ENCODE measurements around the gene CTBS.

CTBS gene

GRCh38 chr1:84506002-84506728 is 68.1 kb downstream of the CTBS start, which contains the start of the genes GNG5 and SPATA1:
TSS of gene GNG5 (minus strand) at chr1:84506581. CDS start at chr1:84506091, 490 bp downstream.
TSS of gene SPATA1 (plus strand) at chr1:84506386. CDS start at chr1:84516360, 9,974 bp downstream.
- peaks cover 52% of the 10 kb centered on the region for H3K4me1 Mint-ChIP-seq (ENCODE audit: low read depth)
- H3K27me3 Mint-ChIP-seq = no peaks in the 10 kb centered on the region
- peaks cover 4% of the 10 kb centered on the region for H3K9me3 Mint-ChIP-seq
- peaks cover 31% of the 10 kb centered on the region for H3K36me3 Mint-ChIP-seq (ENCODE audit: low read depth)
- peak within 1 kb of the TSS; percentile 93 for H3K4me3 Mint-ChIP-seq
- peak within 1 kb of the TSS; percentile 97 for H3K27ac Mint-ChIP-seq

- Mint-ChIP-seq H3K27ac (peak overlapping the region; percentile 97), H3K4me1 (ENCODE audit: low read depth) (peaks cover 58% of the 10 kb centered on the region), H3K27me3 (no peaks in the 10 kb centered on the region), H3K9me3 (peaks cover 4% of the 10 kb centered on the region), H3K36me3 (ENCODE audit: low read depth) (peaks cover 38% of the 10 kb centered on the region), H3K4me3 (peak overlapping the region; percentile 93)
These were observed 68.7 kb downstream of the CTBS start for GRCh38 chr1:84505493-84506001.

GRCh38 chr1:84504580-84505492 is 69.4 kb downstream of the CTBS start:
- H3K4me1 Mint-ChIP-seq (ENCODE audit: low read depth) = peaks cover 62% of the 10 kb centered on the region
- no peaks in the 10 kb centered on the region for H3K27me3 Mint-ChIP-seq
- peak overlapping the region; percentile 93 for H3K4me3 Mint-ChIP-seq

DNA sequence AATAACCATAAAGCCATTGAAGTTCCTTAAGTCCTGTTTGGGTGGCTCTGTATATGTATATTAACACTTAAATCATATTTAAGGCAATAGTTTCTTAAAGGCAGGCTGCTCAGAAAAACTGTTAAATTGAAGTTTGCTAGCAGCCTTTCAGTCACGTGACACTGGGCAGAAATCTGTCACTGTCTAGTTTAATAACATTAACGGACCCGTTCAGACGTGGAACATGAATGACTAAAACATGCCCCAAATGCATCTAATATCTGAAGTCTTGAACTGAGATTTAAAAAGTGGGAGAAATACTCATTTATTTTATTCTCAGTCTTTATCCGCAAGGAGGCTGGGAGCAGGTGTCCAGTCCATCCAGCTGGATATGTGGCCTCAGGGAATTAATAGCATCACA is 71.3 kb downstream of the CTBS start:
- H3K36me3 Mint-ChIP-seq (ENCODE audit: low read depth) = peaks cover 50% of the 10 kb centered on the region
- H3K4me1 Mint-ChIP-seq (ENCODE audit: low read depth) = peaks cover 64% of the 10 kb centered on the region
- peak overlapping the region; percentile 16 for H3K27ac Mint-ChIP-seq
- peak overlapping the region; percentile 4 for H3K4me3 Mint-ChIP-seq
- no peaks in the 10 kb centered on the region for H3K27me3 Mint-ChIP-seq
- H3K9me3 Mint-ChIP-seq = no peaks in the 10 kb centered on the region

More at GRCh38 chr1:84504580-84505492, 69.4 kb downstream of the CTBS start:
- Mint-ChIP-seq H3K27ac (peak overlapping the region; percentile 97), H3K9me3 (peaks cover 4% of the 10 kb centered on the region), H3K36me3 (ENCODE audit: low read depth) (peaks cover 45% of the 10 kb centered on the region)

All from stimulated activated naive CD8-positive, alpha-beta T cell treated with anti-CD3 and anti-CD28 coated beads, Interleukin-15, Interleukin-2, amounts not matched to agents 100 ng/mL and 50 ng/mL, for 24 hours (primary cell).